Cerebellar nuclear complex (tissue), 1 donor: ENCODE measurements around the gene COLEC12.

Source experiments
- DNase-seq, 2 experiments: peaks; one replicate each; lab custom pipeline; 2025; lab: John Stamatoyannopoulos, UW

The COLEC12 gene

DNA sequence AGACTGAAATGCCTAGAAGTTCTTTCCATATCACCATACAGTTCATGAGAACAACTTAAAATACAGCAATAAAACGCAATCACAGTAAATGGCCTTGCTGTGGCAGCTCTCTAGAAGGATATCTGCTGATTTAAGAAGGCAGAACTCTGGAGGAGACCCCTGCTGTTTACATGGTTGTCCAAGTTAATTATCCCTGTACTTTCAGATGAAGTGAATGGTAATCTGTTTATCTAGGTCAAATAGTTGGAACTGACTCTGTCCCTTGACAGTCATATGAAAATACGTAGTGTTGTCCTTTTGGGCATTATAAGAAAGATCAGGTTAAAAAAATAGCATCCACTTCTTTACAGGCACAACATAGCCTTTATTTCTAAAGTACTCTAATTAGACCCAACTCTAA lies 115.6 kb downstream of the COLEC12 start:
- DNase-seq: no peak

DNA sequence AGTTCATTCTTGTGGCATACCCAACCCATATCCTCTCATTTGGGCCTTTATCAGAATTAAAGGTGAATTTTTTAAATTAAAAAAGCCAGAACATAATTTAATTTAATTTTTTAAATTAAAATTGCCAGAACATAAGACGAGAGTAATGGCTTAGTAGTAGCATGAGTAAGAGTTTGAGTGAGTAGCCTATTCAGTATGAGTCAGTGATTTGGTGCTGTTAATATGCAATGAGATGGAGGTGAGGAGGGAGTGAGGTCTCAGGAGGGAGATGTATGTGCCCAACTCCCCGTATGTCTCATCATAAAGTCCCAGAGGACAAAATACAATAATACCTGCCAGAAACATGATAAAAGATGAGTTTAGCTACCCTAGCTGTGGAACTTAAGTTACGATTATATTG lies 117.4 kb downstream of the COLEC12 start:
- no peak for DNase-seq

DNA sequence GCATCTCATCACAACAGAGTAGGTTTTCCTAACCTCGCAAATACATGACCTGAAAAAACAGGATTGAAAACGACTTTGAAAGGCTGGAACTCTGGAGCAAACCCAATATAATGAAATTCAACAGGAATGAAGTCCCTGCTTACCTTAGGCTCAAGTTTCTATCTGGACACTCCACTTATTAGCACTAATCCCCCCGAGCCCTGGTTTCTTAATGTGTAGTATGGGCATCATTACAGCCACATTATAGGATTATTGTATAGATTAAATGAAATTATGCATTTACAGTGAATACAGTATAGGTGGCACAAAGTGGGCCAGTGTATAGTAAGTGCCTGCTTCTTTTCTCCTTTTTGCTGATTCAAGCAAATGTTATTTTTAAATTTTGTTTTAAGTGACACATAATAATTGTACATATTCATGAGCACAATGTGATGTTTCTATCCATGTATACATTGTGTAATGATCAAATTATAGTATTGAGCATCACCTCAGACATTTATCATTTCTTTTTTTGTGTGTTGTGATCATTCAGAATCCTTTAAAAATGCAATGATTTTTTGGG lies 118.0 kb downstream of the COLEC12 start:
- DNase-seq: no peak

DNA sequence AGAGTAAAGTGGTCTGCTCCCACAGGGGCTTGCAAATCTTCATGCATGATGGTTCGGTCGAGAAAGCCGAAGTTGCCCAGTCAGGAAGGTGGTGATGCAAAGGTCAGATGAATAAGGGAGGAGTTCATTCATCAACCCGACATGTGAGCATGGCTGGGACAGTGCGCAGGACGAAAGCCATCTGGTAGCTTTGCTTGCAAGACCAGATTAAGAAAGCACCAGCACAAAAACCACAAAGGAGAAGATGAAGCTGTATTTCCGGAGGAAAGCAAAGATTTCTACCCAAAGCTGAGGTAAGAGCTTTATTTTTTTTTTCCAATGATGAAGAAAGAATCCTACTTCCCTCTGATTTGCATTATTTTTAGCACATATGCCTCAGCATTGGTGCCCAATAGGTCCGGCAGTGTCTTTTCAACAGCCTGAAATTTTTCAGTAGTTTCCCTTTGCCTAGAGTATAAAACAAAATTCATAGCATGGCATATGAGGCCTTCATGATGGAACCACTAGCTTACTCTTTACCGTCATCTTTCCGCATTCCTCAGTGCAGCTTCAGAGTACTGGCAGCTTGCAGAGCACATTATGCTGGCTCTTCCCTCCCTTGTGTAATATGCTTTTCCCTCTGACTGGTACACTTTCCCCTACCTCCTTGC lies 120.7 kb downstream of the COLEC12 start:
- no peak for DNase-seq

DNA sequence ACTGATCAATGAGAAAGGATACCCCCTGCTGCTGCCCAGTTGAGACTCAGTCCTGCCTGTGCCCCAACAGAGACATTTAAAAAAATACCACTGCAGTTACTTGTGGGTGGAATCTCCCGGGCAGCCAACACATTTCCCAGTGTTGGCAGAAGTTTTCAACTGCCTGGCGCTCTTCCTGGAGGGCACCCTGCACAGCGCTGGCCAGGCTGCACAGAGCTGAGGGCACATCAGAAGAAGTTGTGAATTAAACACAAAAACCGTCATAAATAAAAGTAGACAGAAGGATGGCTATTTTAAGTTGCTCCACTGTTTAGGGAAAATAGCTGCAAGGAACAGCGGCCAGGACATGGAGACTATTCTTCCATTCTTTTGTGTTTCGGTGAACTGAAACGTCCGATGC lies 122.4 kb downstream of the COLEC12 start:
- no peak for DNase-seq

DNA sequence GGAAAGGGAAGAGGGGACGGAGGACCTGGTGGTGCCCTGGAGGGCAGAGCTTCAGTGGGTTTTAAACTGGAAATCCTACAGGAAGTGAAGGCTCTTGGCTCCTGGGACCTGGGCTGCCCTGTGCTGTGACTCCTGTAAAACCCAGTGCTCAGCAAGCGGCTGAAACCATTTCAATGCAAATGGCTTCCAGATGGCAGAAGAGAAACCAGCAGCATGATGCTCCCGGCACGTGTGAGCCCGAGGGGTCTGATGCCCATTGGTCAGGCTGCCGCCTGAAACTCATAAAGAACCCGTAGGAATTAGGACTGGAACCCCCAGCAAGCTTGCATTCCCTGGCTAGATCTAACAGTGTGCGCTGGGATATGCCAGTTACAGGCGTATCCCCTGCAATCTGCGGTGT lies 123.4 kb downstream of the COLEC12 start:
- DNase-seq: no peak

DNA sequence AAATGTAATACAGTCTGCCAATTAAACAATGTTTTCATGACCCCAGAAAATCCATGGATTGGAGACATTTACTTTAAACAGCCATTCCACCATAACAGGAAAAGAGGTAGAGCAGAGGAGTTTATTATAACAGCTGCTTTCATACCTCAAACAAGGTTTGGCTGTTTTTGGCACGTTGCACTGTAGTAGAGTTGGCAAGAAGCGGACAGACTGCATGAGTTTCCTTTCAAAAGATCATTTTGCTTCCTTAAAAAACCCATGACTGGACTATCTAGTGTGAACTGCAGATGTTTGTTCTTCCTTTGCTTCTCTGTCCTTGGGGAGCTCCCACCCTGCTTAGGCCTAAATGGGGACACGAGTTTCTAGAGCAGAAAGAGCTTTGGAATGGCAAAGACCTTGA lies 124.2 kb downstream of the COLEC12 start:
- DNase-seq: no peak

DNA sequence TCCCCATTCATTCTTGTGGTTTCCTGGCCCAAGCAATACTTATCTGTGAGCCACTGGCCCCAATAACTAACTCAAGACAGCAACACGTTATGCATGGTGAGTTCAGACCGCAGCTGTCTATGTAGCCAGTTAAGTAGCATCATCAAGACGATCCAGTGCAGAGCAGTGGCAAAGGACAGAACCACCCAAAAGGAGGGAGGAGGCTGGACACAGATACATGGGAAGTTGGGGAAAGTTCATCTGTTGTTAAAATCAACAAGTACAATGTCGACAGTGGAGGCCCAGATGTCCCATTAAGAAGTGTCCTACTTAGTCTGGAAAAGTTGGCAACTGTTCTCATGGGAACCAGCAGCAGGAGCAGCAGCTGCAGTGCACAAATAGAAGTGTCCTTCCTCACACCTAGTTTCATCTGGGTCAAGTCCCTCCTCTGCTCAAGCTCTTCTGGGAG lies 125.8 kb downstream of the COLEC12 start:
- no peak for DNase-seq

DNA sequence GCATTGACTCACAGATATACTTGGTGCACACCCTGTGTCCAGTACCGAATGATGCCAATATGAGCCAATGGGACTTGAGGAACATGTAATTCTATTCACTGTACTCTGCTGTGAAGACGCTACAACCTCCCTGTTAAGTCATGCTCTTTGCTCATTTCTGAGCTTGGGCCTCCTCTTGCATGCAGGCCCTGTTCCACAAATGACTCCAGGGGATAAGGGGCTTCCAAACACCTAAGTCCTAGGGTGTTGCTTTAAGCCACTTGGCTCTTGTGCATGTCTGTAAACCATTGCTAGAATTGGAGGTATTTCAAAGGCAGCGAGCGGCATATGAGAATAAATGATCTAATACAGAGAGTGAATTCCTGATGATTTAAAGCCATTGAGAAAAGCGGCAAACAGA lies 126.7 kb downstream of the COLEC12 start:
- no peak for DNase-seq

DNA sequence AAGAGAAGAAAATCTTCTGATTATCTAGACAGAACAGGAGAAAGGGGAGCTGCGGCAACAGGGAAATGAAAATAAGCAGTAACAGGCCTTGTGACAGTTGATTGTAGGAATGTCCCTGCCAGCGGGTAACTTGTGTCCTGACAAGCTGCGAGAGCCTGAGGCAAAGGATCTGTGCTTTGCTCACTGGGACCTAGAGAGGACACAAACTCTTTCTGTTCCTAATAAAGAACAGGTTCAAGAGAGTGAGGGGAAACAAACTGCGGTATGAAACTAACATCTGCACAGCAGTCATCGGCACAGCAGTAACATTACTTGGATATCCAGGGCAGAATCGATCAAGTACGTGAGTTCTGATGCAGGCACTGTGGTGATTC lies 128.9 kb downstream of the COLEC12 start:
- DNase-seq: no peak

DNA sequence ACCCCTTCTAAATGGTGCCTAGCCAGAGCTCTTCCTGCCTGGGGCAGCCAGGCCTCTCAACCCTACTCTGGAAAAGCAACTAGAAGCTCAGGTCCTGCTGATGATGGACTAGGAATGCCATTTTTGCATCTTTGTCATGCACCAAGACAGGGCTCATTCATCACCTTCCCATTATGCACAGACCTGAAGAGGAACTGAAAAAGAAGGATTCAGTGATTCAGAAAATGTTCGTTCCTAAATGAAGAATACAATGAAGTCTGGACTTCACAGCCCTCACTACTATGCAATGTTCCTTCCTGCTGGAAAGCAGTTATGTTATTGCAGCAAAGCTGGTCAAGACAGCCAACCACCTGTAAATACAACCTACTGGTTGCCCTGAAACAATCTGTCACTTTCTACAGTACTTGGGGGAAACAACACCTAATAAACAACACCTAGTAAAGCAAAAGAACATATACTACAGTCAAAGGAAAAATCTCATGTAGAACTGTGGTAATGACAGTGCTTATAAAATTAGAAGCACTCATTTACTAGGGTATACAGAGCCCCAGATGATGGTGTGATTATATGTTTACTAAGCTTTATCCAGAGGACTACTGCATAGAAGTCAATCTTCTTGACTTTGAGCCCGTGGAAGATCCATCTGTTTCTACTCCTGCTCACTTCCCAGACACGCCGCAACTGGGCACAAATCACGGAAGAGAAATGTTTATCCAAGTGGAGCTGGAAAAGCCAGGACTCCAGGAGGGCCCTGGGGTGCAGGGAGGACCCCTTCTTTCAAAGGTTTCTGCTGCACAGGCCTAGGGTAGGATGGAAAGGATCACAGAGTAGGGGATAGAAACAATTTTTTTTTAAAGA lies 129.5 kb downstream of the COLEC12 start:
- DNase-seq: no peak

DNA sequence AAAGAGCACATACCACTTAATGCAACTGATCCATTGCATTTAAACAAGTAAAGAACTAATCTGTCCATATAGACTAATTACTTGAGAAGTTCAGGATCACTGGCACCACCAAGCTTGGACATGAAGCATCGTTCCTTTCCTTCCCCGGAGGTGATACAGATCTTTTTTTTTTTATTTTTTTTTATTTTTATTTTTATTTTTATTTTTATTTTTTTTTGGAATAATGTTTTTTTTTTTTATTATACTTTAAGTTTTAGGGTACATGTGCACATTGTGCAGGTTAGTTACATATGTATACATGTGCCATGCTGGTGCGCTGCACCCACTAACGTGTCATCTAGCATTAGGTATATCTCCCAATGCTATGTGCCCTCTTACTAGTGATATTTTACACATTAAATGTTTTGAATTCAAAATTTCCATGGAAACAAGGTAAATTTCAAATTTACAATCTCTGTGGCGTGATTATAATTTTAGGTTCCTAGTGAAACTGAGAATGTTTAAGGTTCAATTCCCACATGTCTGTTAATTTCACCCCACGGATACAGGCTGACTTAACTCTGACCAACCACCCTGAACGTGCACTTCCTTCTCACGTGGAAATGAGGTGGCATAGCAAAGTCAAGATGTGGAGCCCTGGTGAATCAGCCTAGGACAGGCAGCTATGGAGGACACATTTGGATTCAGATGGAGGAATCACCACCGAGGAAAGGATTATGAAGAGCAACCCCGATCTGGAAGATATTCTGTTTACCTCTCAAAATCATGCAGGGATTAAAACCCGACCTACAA lies 131.1 kb downstream of the COLEC12 start:
- DNase-seq: no peak

DNA sequence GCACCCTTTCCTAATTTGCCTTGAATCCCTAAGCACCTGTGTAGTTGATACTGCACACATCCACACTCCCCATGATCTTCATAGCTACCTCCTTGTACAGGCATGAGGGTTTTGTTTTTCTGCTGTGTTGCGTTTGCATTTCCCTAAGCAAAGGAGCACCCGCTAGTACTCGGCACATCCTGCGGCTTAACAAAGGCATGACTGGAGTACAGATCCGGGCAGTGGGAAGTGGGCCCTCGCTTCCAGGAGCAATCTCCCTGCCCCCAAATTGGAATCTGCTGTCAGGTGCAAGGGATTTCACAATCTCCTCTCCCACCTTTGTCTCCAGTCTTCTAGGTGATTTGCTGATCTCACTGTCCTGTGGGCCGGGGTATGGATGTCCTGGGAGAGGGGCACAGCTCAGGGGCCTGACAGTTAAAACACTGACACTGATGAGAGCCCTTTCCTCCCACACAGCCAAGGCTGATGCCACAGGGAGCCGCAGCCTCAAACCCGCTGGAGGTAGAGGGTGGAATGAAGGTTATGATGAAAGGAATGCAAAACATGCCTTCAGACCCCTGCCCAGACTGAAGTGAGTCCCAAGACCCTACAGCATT lies 133.9 kb downstream of the COLEC12 start:
- no peak for DNase-seq

DNA sequence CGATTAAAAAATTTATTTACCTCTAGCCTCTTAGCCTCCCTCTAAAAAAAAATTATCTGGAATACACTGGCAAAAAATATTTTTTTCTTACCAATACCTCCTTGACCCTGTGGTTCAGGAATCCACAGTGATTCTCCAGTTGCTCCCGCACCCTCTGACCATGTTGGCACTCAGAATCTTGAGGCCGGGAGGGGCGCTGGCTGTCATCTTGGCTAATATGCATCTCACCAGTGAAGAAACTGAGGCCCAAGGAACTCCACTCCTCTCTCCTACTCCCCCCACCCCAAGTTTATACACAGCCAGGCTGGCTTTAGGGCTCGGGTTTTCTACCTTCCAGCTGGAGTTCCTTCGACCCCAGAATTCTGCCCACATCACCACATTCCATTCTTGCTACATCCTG lies 134.8 kb downstream of the COLEC12 start:
- DNase-seq: no peak

DNA sequence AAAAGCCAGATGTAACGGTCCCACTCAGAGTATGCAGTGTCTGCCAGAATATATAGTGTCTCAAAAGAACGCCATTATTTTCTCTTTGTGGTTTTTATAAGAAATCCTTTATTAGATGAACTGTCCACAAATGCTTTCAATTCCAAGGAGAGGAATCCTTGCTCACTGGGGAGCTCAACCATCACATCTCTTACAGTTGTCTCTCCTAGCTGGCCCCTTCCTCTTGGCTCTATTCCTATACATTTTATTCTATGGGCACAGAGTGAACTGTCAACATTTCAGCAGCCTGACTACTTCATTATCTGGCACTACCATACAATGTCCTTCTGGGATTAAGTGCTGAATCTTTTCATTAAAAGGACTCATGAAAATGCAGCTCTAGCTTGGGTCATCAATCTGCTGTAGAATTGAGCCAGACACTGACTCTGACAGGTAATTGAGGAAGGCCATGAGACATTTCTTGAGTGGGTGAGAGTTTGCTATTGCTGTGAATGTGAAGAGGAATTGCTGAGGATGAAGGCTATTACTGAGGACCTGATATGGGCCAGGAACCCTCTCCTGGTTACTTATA lies 136.2 kb downstream of the COLEC12 start:
- DNase-seq: no peak

DNA sequence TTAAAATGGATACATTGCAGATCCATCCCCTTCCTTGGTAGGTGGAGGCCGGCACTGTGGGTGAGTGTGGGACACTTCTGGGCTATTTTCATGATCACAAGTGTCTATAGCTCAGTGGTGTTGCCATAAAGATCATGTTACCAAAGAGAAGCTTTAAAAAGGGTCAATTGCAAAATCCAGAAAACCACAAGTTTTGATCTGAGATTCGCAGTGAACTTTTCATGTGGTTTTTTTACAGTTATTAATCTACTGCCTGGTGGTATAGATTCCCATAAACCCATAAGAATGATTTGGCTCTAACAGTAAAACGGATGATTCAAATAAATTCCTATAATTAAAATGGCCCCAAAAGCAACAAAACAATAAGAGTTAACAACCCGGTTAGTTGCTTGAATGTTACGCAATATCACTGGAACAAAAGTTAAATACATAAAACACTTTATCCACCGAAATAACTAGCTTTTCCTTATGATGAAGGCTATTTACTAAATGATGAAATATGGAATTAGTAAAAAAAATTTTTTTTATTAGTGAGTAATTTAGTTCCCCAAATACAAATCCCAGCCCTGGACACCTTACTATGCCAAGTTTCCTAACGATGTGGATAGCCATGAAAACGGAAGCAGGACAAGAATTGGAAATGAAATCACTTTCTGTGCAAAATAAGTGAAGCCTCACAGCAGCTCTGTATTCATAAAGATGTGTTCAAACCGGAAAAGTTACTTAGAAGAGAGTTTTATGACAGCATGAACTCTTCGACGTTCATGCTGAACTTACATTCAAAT lies 137.0 kb downstream of the COLEC12 start:
- no peak for DNase-seq

DNA sequence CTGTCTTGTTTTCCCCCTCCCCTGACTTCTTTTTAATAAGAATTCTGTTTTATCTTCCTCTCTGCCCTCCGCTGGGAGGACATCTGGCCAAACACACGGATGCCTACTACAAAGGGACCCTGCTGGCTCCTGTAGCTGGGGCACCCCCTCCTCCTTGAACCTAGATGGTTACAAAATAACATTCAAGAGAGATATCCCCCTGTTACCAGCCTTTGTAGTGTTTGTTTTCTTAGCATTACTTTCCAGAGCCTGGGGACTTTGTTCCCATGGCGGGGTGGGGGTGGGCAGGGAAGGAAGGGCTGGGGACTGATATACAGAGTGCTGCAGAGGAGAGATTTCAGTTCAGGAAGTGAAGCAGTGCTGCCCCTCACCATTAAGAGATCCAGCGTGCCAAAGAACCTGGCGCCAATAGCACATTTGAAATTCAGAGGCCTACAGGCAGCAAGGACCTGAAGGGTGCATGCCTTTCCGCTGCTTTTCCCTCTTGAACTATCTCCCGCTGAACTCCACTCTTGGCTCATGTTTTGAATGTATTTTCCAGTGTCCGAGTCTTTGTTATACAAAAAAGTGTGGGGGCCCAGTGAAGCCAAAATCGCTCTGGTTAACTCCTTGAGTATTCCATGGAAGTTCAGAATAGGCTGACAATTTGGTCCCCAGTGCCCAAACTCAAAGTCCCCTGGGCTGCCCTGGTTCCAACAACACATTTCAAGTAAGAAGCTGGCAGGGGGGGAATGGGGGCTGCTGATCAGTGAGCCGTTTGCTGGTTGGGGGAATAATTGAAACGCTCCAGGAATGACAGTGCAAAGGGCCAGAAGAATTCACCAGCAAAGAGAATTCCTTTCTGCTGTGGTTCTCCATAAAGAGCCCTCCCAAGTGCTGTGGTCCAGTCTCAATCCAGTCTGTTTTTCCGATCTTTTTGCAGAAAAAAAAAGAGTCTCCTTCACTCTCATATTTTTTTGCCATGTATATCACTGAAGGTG lies 137.9 kb downstream of the COLEC12 start:
- DNase-seq: no peak

DNA sequence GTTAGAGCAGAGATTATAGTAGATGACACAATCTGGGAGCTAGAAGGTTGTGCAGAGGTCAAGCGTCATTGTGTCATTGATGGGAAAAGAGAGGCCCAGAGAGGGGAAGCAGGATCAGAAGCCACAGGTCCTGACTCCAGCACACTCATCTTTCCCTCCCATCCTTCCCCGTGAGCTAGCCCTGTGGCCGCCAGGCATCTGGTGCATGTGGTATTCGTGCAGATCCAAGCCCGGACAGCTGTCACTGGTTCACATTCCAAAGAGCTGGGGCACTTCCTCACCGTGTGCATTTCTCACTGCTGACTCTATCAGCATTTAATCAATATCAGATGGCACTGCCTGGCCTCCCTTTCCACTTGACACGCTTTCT lies 138.6 kb downstream of the COLEC12 start:
- no peak for DNase-seq

DNA sequence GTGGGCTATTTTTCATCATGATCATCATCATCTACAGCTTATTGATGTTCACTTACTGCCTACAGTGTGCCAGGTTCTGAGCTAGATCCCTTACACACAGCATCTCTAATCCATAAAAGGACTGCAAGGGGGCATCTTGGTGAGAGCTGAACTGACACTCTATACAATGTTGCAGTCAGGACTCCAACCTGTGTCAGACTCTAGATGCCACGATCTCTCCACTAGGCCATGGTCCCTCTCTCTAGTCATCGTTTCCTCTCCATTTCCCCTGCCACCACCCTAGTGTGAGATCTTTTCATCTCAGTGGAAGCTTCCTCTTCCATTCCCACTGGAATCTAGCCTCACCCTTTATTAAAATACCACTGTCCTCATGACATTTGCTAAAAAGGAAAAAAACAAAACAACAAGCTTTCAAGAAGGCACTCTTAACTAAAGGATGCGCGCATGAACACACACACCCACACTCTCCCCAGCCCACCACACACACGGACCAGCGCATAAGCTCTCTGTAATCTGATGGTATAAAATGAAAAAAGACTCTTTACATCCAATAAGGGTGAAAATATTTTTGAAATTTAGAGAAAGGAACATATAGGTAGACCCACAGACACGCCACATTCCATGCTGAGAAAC lies 139.3 kb downstream of the COLEC12 start:
- DNase-seq: no peak
